ENCODE measurements around the gene CALHM1.

DNA sequence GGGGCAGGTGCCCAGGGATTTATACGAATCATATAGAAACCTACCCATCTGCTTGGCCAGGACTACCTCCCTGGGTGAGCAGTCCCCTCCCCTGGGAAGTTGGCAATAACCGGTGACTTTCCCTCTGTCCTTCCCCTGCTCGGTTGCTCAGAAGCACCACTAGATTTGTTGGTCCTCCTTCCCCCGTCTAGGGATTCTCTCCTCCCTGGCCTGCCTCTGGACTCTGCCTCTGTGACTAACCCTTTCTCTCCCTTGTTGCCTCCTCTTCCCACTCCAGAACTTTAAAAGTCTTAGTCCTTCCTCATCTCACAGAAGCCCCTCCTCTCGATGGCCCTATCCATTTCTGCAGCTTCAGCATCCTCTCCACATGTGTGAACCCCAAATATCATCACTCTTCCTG, 10.5 kb upstream of the CALHM1 start:
- TF ChIP-seq, protein P1, sequence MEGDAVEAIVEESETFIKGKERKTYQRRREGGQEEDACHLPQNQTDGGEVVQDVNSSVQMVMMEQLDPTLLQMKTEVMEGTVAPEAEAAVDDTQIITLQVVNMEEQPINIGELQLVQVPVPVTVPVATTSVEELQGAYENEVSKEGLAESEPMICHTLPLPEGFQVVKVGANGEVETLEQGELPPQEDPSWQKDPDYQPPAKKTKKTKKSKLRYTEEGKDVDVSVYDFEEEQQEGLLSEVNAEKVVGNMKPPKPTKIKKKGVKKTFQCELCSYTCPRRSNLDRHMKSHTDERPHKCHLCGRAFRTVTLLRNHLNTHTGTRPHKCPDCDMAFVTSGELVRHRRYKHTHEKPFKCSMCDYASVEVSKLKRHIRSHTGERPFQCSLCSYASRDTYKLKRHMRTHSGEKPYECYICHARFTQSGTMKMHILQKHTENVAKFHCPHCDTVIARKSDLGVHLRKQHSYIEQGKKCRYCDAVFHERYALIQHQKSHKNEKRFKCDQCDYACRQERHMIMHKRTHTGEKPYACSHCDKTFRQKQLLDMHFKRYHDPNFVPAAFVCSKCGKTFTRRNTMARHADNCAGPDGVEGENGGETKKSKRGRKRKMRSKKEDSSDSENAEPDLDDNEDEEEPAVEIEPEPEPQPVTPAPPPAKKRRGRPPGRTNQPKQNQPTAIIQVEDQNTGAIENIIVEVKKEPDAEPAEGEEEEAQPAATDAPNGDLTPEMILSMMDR (IDR thresholded peaks at IDR 0.05; ENCODE audit: control extremely low read depth in 1 of 3, insufficient read depth in 1 of 3, low read depth in 1 of 3, low read length in 3 of 3) = no peak
- TF ChIP-seq EP300 (IDR thresholded peaks at IDR 0.05; ENCODE audit: borderline replicate concordance in 1 of 2, low read depth in 2 of 2, low read length in 2 of 2) = no peak
- no peak for TF ChIP-seq POLR2A (IDR thresholded peaks at IDR 0.05; ENCODE audit: control extremely low read depth in 1 of 2, low read depth in 2 of 2, low read length in 2 of 2)
- TF ChIP-seq HDAC6 (IDR thresholded peaks at IDR 0.05; ENCODE audit: low read depth, low read length) = no peak
- TF ChIP-seq ZNF274 (IDR thresholded peaks at IDR 0.05; ENCODE audit: borderline replicate concordance, extremely low read depth, low read length) = no peak
- TF ChIP-seq RFX5 (IDR thresholded peaks at IDR 0.05; ENCODE audit: borderline replicate concordance, low read depth, low read length) = no peak
- TF ChIP-seq KDM4A (IDR thresholded peaks at IDR 0.05; ENCODE audit: low read depth, low read length, severe bottlenecking) = no peak

Measured in H1 (cell line).